Peyer's patch (tissue), 4 donors: ENCODE data around the gene FIGN. TPM values are rescaled to one million over a fixed set of nuclear protein-coding genes. Genes with fewer than 3 reads are reported as not detected.

Experiments
- DNase-seq, 3 donors: peaks; one replicate each; pipeline ENCODE4 v3.0.0-alpha.2; 2017 to 2019
- H3K27ac ChIP-seq, 4 donors: fragments of 200-600 bp; sonication (generic); one replicate each; pipeline ENCODE4 v1.5.1; 2016 to 2019
- H3K27me3 ChIP-seq, 2 donors: fragments of 200-600 bp; sonication (generic); one replicate each; pipeline ENCODE4 v1.5.1; 2019
- H3K36me3 ChIP-seq, 3 donors: fragments of 200-600 bp; sonication (generic); one replicate each; pipeline ENCODE4 v1.5.1; 2016 to 2019
- H3K4me1 ChIP-seq, 4 donors: fragments of 200-600 bp; sonication (generic); one replicate each; pipeline ENCODE4 v1.5.1; 2016 to 2019
- H3K4me3 ChIP-seq, 4 donors: fragments of 200-600 bp; sonication (generic); 1 replicate in 3 of 4; 2 replicates in 1 of 4; pipeline ENCODE4 v1.5.1; 2016 to 2019; ENCODE audit warnings: mild to moderate bottlenecking in 1 of 4
- H3K9me3 ChIP-seq, 4 donors: fragments of 200-600 bp; sonication (generic); one replicate each; pipeline ENCODE4 v1.5.1; 2016 to 2019; ENCODE audit warnings: mild to moderate bottlenecking in 1 of 4
- CTCF ChIP-seq, 6 experiments: fragments of 450-650 bp in 4 of 6; fragments of 200-600 bp in 2 of 6; sonication (generic) in 1 of 6; IDR thresholded peaks; one replicate each; pipeline ENCODE4 v1.5.1; 2017 to 2019; ENCODE audit warnings: antibody characterized with exemption in 6 of 6, mild to moderate bottlenecking in 3 of 6, moderate library complexity in 1 of 6
- POLR2A ChIP-seq, 2 donors: fragments of 450-650 bp; IDR thresholded peaks; one replicate each; pipeline ENCODE4 v1.5.1; 2017; ENCODE audit warnings: antibody characterized with exemption in 2 of 2, mild to moderate bottlenecking in 2 of 2, moderate library complexity in 2 of 2
- total RNA-seq, 4 donors: library from RNA; depleted of rRNA; stranded (reverse); fragments of >200 nt; gene quantifications; one replicate each; pipeline ENCODE4 v1.1.0, GENCODE V29; 2016

Gene FIGN
- total RNA-seq, 4 donors from 2014 or later: 0.53 to 8.3 (median 0.95) TPM

DNA sequence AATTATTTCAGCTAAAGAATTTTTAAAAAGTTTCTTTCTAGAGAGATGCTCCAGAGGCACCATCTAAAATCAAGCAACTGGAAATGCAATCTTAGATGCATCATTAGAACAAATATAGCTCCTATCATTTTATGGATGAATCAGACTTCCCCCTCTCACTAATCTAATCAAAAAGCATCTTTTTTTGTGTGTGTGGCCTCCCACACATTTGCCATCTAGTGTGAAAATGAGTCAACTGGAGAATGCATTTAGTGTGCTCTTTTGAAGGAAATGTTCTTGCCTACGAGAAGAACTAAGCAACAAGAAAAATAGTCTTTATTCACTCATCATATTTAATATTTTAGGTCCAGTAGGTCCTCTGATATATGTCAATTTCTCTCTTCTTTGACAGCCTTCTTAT, 39.5 kb upstream of the FIGN start:
- no peaks in the 10 kb centered on the region for H3K9me3 ChIP-seq
- DNase-seq: no peak
- no peak overlapping the region for H3K27ac ChIP-seq
- H3K4me3 ChIP-seq: no peak overlapping the region
- no peaks in the 10 kb centered on the region for H3K27me3 ChIP-seq
- no peaks in the 10 kb centered on the region for H3K36me3 ChIP-seq
- no peaks in the 10 kb centered on the region for H3K4me1 ChIP-seq
- TF ChIP-seq POLR2A (IDR thresholded peaks at IDR 0.05) (no peak), CTCF (IDR thresholded peaks at IDR 0.05) (no peak)

DNA sequence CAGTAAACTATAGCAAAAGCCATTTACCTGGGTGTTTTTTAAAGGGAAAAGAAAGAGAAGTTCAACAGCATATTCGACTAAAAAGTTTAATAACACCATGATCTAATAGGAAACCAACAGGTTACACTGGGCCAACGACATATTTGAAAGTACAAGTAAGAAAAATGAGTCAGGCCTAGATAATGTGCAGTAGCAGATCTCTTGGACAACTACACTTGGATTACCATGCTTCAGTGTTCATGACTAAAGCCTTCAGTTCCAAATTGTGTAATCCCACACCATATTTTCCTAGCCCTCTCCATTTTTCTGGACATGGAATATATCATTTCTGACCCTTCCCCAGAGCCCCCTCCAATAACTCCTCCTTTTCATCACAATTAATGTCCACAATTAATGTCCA, 39.1 kb upstream of the FIGN start:
- H3K27me3 ChIP-seq: no peaks in the 10 kb centered on the region
- no peak overlapping the region for H3K27ac ChIP-seq
- no peaks in the 10 kb centered on the region for H3K36me3 ChIP-seq
- H3K9me3 ChIP-seq: no peaks in the 10 kb centered on the region
- no peak for DNase-seq
- no peak overlapping the region for H3K4me3 ChIP-seq
- TF ChIP-seq POLR2A (IDR thresholded peaks at IDR 0.05) (no peak), CTCF (IDR thresholded peaks at IDR 0.05) (no peak)
- H3K4me1 ChIP-seq: no peaks in the 10 kb centered on the region

- no peaks in the 10 kb centered on the region for H3K4me1 ChIP-seq
- no peak for DNase-seq
- no peaks in the 10 kb centered on the region for H3K27me3 ChIP-seq
- no peaks in the 10 kb centered on the region for H3K36me3 ChIP-seq
- H3K27ac ChIP-seq: no peak overlapping the region
- H3K9me3 ChIP-seq: no peaks in the 10 kb centered on the region
- TF ChIP-seq CTCF (IDR thresholded peaks at IDR 0.05) (no peak), POLR2A (IDR thresholded peaks at IDR 0.05) (no peak)
- no peak overlapping the region for H3K4me3 ChIP-seq
These were observed 37.5 kb upstream of the FIGN start for GRCh38 chr2:163773276-163773675.

GRCh38 chr2:163771596-163771995, 35.8 kb upstream of the FIGN start:
- Histone ChIP-seq H3K9me3 (no peaks in the 10 kb centered on the region), H3K4me1 (no peaks in the 10 kb centered on the region), H3K27ac (no peak overlapping the region), H3K4me3 (no peak overlapping the region), H3K27me3 (no peaks in the 10 kb centered on the region), H3K36me3 (no peaks in the 10 kb centered on the region)
- no peak for TF ChIP-seq CTCF (IDR thresholded peaks at IDR 0.05)
- no peak for TF ChIP-seq POLR2A (IDR thresholded peaks at IDR 0.05)
- DNase-seq: no peak

DNA sequence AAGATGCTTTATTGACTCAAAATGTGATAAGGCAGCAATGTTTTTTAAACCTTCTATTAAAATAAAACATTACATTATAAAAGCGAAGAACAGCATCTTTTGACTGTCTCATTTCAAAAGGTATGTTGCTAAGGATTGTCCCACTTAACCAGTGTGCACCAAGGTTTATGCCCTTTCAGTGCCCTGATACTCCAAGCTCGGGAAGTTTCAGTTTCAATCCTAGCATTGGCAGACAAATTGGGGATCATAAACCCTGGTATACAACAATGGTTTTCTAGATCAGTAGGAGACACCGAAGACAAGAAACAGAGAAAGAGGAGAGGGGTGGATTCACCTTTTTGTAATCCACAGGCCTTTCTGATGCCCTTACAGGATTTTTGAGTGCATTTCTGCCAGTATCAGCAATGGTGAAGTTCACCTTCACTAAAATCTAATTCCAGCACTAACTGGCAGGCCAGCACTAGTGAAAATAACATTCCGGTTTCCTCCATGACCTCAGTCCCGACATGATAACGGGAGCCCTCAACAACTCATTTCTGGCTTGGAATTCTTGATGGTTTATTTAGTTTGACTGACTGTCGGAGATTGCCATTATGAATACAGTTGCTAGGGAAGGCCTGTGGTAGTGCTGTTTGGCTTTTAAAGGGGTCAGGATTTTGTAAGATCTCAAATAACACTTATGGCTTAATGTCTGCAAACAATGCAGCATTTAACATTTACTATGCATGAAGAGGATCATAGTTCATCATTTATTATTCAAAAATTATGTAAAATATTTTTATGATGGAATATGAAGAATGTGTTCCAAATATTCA, 33.3 kb upstream of the FIGN start:
- no peaks in the 10 kb centered on the region for H3K9me3 ChIP-seq
- no peaks in the 10 kb centered on the region for H3K36me3 ChIP-seq
- TF ChIP-seq POLR2A (IDR thresholded peaks at IDR 0.05) (no peak), CTCF (IDR thresholded peaks at IDR 0.05) (no peak)
- H3K4me1 ChIP-seq: no peaks in the 10 kb centered on the region
- no peak for DNase-seq
- H3K4me3 ChIP-seq: no peak overlapping the region
- H3K27ac ChIP-seq: no peak overlapping the region
- no peaks in the 10 kb centered on the region for H3K27me3 ChIP-seq
